WI38 (cell line): ENCODE results near the gene CNFN.

Experiments used
- H3K4me3 ChIP-seq: 2 replicates; pipeline ENCODE4 v1.5.1; 2011; ENCODE audit warnings: low read depth, mild to moderate bottlenecking, control low read depth, low read length
- CTCF ChIP-seq: IDR thresholded peaks from 2 replicates; pipeline ENCODE4 v1.5.1; 2012; ENCODE audit warnings: low read depth, mild to moderate bottlenecking, control low read depth, low read length

CNFN gene

GRCh38 chr19:42389899-42390298 lies at the start of gene CNFN:
TSS of gene CNFN (minus strand) at chr19:42390297. CDS start at chr19:42389037, 1,260 bp downstream.
- no peak for TF ChIP-seq CTCF
- H3K4me3 ChIP-seq = no peak within 1 kb of the TSS

- no peak for TF ChIP-seq CTCF
- H3K4me3 ChIP-seq = no peak overlapping the region
These were observed 45.9 kb upstream of the CNFN start for GRCh38 chr19:42436006-42436405.

- H3K4me3 ChIP-seq = no peak overlapping the region
- no peak for TF ChIP-seq CTCF
These were observed 45.2 kb upstream of the CNFN start for GRCh38 chr19:42435316-42435715.

- TF ChIP-seq CTCF = peak; percentile 63
- H3K4me3 ChIP-seq = no peak overlapping the region
These were observed 43.6 kb upstream of the CNFN start for GRCh38 chr19:42433503-42434260.

GRCh38 chr19:42431486-42431885 lies 41.4 kb upstream of the CNFN start:
- TF ChIP-seq CTCF = no peak
- H3K4me3 ChIP-seq = no peak overlapping the region

GRCh38 chr19:42428676-42429075 lies 38.6 kb upstream of the CNFN start:
- TF ChIP-seq CTCF = no peak
- H3K4me3 ChIP-seq = no peak overlapping the region

- no peak within 1 kb of the TSS for H3K4me3 ChIP-seq
- no peak for TF ChIP-seq CTCF
These were observed 37.2 kb upstream of the CNFN start, which contains the start of gene LIPE for GRCh38 chr19:42427313-42427712. TSS of gene LIPE (minus strand) at chr19:42427388. CDS start at chr19:42427149, 239 bp downstream.
